GM23338 (cell line): ENCODE results near the gene PMP22. TPM values are rescaled to one million over a fixed set of nuclear protein-coding genes. Genes with fewer than 3 reads are reported as not detected.

ENCODE experiments used
- ATAC-seq: fragments of 200-7000 bp; cut with Tn5 transposase; 3 replicates; pipeline ENCODE4 v1.9.1; 2020
- DNase-seq: peaks from one replicate; pipeline ENCODE4 v3.0.0-alpha.2; 2015; ENCODE audit warnings: low spot score
- H2AFZ ChIP-seq: fragments of 200-600 bp; sonication (generic); 2 replicates; pipeline ENCODE4 v1.8.0; 2016; ENCODE audit warnings: antibody characterized with exemption, mild to moderate bottlenecking, moderate library complexity
- H3F3A ChIP-seq: fragments of 200-600 bp; sonication (generic); replicated peaks from 2 replicates; pipeline ENCODE4 v1.8.0; 2017; ENCODE audit warnings: antibody characterized with exemption, mixed run types, low read depth
- H3K27ac ChIP-seq: fragments of 200-600 bp; sonication (generic); 2 replicates; pipeline ENCODE4 v1.6.1; 2016; ENCODE audit warnings: low read depth
- H3K27me3 ChIP-seq: fragments of 200-600 bp; sonication (generic); 2 replicates; pipeline ENCODE4 v1.8.0; 2016; ENCODE audit warnings: mild to moderate bottlenecking, mixed run types, moderate library complexity; ENCODE audit not compliant: insufficient read depth
- H3K36me3 ChIP-seq: fragments of 200-600 bp; sonication (generic); 2 replicates; pipeline ENCODE4 v1.8.0; 2016; ENCODE audit warnings: mild to moderate bottlenecking; ENCODE audit not compliant: insufficient read depth
- H3K4me1 ChIP-seq: fragments of 200-600 bp; sonication (generic); 2 replicates; pipeline ENCODE4 v1.8.0; 2016; ENCODE audit warnings: mild to moderate bottlenecking, moderate library complexity; ENCODE audit not compliant: insufficient read depth
- H3K4me2 ChIP-seq: fragments of 200-600 bp; sonication (generic); 2 replicates; pipeline ENCODE4 v1.7.1; 2017; ENCODE audit warnings: mixed run types
- H3K4me3 ChIP-seq: fragments of 200-600 bp; sonication (generic); 2 replicates; pipeline ENCODE4 v1.6.1; 2016; ENCODE audit warnings: mixed run types
- H3K79me2 ChIP-seq: fragments of 200-600 bp; sonication (generic); replicated peaks from 2 replicates; pipeline ENCODE4 v1.8.0; 2017; ENCODE audit warnings: mild to moderate bottlenecking; ENCODE audit not compliant: insufficient read depth
- H3K9me2 ChIP-seq: fragments of 200-600 bp; sonication (generic); 2 replicates; pipeline ENCODE4 v1.8.0; 2017; ENCODE audit not compliant: insufficient read depth
- H4K20me1 ChIP-seq: fragments of 200-600 bp; sonication (generic); replicated peaks from 2 replicates; pipeline ENCODE4 v1.8.0; 2017; ENCODE audit warnings: mild to moderate bottlenecking; ENCODE audit not compliant: insufficient read depth
- H3K27ac Mint-ChIP-seq: 2 replicates; pipeline ENCODE4 v1.8.0; 2020; ENCODE audit warnings: inconsistent platforms, mild to moderate bottlenecking, moderate library complexity, mixed read lengths
- H3K27me3 Mint-ChIP-seq: 3 replicates; pipeline ENCODE4 v1.8.0; 2022; ENCODE audit warnings: low read depth, mild to moderate bottlenecking, moderate library complexity, mixed read lengths, inconsistent platforms; ENCODE audit not compliant: insufficient read depth, poor library complexity
- H3K36me3 Mint-ChIP-seq: 3 replicates; pipeline ENCODE4 v1.8.0; 2021; ENCODE audit warnings: low read depth, mild to moderate bottlenecking, inconsistent platforms, moderate library complexity, mixed read lengths
- H3K4me1 Mint-ChIP-seq: 3 replicates; pipeline ENCODE4 v1.8.0; 2020; ENCODE audit warnings: mild to moderate bottlenecking, inconsistent platforms, mixed read lengths
- H3K4me3 Mint-ChIP-seq: 3 replicates; pipeline ENCODE4 v1.8.0; 2021; ENCODE audit warnings: moderate library complexity, mild to moderate bottlenecking, inconsistent platforms, mixed read lengths
- H3K9me3 Mint-ChIP-seq: 3 replicates; pipeline ENCODE4 v1.8.0; 2020; ENCODE audit warnings: moderate library complexity, mild to moderate bottlenecking, inconsistent platforms, mixed read lengths
- CREB1 ChIP-seq: fragments of 250-450 bp; sonication (Bioruptor Pico); IDR thresholded peaks from 2 replicates; pipeline ENCODE4 v1.5.0; 2020; ENCODE audit warnings: low read depth, mild to moderate bottlenecking, moderate library complexity
- EZH2 ChIP-seq: fragments of 200-600 bp; sonication (generic); IDR thresholded peaks from one replicate; pipeline ENCODE4 v1.8.0; 2017; ENCODE audit warnings: antibody characterized with exemption, mild to moderate bottlenecking, low read depth; ENCODE audit not compliant: unreplicated experiment
- EZH2phosphoT487 ChIP-seq: fragments of 200-600 bp; sonication (generic); IDR thresholded peaks from one replicate; pipeline ENCODE4 v1.8.1; 2018; ENCODE audit warnings: antibody characterized with exemption; ENCODE audit not compliant: unreplicated experiment
- NANOG ChIP-seq: IDR thresholded peaks from 2 replicates; pipeline ENCODE4 v1.6.1; 2016; ENCODE audit warnings: antibody characterized with exemption, borderline replicate concordance
- POLR2AphosphoS5 ChIP-seq: IDR thresholded peaks from 2 replicates; pipeline ENCODE4 v1.6.1; 2016; ENCODE audit warnings: antibody characterized with exemption, low read depth
- STAT1 ChIP-seq: IDR thresholded peaks from one replicate; pipeline ENCODE4 v1.6.1; 2016; ENCODE audit warnings: antibody characterized with exemption; ENCODE audit not compliant: unreplicated experiment
- polyA plus RNA-seq: library from polyadenylated mRNA; unstranded; fragments of >200 nt; fragmentation: Nextera tagmentation; extraction: Ambion mirVana; gene quantifications from 2 replicates; pipeline ENCODE4 v1.2.1, GENCODE V29; 2016
- total RNA-seq: library from RNA; depleted of rRNA; stranded (reverse); fragments of >200 nt; shearing (Covaris generic); gene quantifications from 2 replicates; pipeline ENCODE4 v1.2.3, GENCODE V29; 2014
- TF ChIP-seq, protein P1 (sequence below): fragments of 250-450 bp; sonication (Bioruptor Pico); IDR thresholded peaks from 2 replicates; pipeline ENCODE4 v1.5.0; 2020; ENCODE audit warnings: mild to moderate bottlenecking, moderate library complexity
- TF ChIP-seq, protein P2 (sequence below): IDR thresholded peaks from 2 replicates; pipeline ENCODE4 v1.6.1; 2016; ENCODE audit warnings: antibody characterized with exemption

The PMP22 gene
- total and polyA plus RNA-seq, 2 experiments from 2014 or later = 1.2 to 2.2 TPM

DNA sequence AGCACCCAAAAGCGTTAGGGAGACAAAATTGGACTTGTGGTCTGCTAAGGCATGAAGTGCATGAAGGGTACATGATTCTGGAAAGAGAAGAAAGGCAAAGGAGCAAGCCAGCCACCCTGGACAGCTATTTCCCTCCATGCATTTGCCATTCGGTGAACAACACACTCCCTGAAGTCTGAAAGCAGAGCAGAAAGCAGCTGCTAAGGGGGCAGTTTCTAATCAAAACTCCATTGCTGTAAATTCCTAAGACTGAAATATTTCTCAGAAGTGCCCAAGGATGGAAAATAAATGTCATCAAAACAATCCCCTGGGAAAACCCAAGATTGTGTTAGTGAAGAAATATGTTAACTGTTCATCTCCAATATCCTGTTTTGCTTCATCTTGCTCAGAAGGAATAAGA lies 44.3 kb downstream of the PMP22 start (continued):
- no peak for TF ChIP-seq NANOG
- TF ChIP-seq CREB1 (CRISPR knock-in tag) = no peak
- no peak for TF ChIP-seq EZH2
- TF ChIP-seq, protein P1, sequence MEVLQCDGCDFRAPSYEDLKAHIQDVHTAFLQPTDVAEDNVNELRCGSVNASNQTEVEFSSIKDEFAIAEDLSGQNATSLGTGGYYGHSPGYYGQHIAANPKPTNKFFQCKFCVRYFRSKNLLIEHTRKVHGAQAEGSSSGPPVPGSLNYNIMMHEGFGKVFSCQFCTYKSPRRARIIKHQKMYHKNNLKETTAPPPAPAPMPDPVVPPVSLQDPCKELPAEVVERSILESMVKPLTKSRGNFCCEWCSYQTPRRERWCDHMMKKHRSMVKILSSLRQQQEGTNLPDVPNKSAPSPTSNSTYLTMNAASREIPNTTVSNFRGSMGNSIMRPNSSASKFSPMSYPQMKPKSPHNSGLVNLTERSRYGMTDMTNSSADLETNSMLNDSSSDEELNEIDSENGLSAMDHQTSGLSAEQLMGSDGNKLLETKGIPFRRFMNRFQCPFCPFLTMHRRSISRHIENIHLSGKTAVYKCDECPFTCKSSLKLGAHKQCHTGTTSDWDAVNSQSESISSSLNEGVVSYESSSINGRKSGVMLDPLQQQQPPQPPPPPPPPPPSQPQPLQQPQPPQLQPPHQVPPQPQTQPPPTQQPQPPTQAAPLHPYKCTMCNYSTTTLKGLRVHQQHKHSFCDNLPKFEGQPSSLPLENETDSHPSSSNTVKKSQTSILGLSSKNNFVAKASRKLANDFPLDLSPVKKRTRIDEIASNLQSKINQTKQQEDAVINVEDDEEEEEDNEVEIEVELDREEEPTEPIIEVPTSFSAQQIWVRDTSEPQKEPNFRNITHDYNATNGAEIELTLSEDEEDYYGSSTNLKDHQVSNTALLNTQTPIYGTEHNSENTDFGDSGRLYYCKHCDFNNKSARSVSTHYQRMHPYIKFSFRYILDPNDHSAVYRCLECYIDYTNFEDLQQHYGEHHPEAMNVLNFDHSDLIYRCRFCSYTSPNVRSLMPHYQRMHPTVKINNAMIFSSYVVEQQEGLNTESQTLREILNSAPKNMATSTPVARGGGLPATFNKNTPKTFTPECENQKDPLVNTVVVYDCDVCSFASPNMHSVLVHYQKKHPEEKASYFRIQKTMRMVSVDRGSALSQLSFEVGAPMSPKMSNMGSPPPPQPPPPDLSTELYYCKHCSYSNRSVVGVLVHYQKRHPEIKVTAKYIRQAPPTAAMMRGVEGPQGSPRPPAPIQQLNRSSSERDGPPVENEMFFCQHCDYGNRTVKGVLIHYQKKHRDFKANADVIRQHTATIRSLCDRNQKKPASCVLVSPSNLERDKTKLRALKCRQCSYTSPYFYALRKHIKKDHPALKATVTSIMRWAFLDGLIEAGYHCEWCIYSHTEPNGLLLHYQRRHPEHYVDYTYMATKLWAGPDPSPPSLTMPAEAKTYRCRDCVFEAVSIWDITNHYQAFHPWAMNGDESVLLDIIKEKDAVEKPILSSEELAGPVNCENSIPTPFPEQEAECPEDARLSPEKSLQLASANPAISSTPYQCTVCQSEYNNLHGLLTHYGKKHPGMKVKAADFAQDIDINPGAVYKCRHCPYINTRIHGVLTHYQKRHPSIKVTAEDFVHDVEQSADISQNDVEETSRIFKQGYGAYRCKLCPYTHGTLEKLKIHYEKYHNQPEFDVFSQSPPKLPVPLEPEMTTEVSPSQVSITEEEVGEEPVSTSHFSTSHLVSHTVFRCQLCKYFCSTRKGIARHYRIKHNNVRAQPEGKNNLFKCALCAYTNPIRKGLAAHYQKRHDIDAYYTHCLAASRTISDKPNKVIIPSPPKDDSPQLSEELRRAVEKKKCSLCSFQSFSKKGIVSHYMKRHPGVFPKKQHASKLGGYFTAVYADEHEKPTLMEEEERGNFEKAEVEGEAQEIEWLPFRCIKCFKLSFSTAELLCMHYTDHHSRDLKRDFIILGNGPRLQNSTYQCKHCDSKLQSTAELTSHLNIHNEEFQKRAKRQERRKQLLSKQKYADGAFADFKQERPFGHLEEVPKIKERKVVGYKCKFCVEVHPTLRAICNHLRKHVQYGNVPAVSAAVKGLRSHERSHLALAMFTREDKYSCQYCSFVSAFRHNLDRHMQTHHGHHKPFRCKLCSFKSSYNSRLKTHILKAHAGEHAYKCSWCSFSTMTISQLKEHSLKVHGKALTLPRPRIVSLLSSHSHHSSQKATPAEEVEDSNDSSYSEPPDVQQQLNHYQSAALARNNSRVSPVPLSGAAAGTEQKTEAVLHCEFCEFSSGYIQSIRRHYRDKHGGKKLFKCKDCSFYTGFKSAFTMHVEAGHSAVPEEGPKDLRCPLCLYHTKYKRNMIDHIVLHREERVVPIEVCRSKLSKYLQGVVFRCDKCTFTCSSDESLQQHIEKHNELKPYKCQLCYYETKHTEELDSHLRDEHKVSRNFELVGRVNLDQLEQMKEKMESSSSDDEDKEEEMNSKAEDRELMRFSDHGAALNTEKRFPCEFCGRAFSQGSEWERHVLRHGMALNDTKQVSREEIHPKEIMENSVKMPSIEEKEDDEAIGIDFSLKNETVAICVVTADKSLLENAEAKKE (CRISPR knock-in tag) = no peak
- TF ChIP-seq POLR2AphosphoS5 = no peak
- TF ChIP-seq, protein P2, sequence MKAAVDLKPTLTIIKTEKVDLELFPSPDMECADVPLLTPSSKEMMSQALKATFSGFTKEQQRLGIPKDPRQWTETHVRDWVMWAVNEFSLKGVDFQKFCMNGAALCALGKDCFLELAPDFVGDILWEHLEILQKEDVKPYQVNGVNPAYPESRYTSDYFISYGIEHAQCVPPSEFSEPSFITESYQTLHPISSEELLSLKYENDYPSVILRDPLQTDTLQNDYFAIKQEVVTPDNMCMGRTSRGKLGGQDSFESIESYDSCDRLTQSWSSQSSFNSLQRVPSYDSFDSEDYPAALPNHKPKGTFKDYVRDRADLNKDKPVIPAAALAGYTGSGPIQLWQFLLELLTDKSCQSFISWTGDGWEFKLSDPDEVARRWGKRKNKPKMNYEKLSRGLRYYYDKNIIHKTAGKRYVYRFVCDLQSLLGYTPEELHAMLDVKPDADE = no peak

DNA sequence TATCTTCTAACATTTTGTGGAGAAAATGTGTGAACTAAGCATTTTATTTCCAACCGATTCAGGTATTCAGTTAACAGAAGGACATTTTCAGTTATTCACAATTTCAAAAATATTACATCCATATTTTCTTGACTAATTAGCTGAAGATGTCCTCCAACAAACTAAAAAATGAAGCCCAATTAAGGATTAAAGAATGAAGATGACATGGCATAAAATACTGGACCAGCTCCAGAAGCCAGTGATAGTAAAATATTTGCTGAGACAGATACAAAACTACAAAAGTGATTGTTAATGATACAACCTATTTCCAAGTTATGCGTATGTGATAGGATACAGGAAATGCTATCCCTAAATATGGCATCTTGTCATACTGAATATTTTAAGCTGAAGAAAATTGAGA lies 48.6 kb downstream of the PMP22 start:
- Histone ChIP-seq H3K27me3 (no peaks in the 10 kb centered on the region), H3K79me2 (no peaks in the 10 kb centered on the region), H3K4me3 (no peak overlapping the region), H3F3A (no peaks in the 10 kb centered on the region), H3K27ac (no peak overlapping the region), H2AFZ (no peak overlapping the region), H3K36me3 (no peaks in the 10 kb centered on the region), H4K20me1 (no peaks in the 10 kb centered on the region), H3K4me1 (no peaks in the 10 kb centered on the region), H3K4me2 (no peak overlapping the region), H3K9me2 (no peaks in the 10 kb centered on the region)
- DNase-seq (no peak), ATAC-seq (no peak)
- Mint-ChIP-seq H3K27me3 (peaks cover 2% of the 10 kb centered on the region), H3K4me3 (no peak overlapping the region), H3K27ac (no peak overlapping the region), H3K36me3 (no peaks in the 10 kb centered on the region), H3K9me3 (no peaks in the 10 kb centered on the region), H3K4me1 (no peaks in the 10 kb centered on the region)
- TF ChIP-seq STAT1 (no peak), EZH2phosphoT487 (no peak)
